KG1 (cell line): ENCODE results near the gene ATM.
"Not testable (repeated sequence)": the region's sequence is repeated elsewhere in the genome, so short reads cannot be mapped to it uniquely, and the experiment has no call there.

Source experiments
- DNase-seq: peaks from one replicate; lab custom pipeline; 2025; lab: John Stamatoyannopoulos, UW

The ATM gene

GRCh38 chr11:108220721-108221336 is 2.0 kb upstream of the ATM start:
- no peak for DNase-seq

- peak; percentile 65 for DNase-seq
Measured at GRCh38 chr11:108221371-108221770, 1.5 kb upstream of the ATM start.

GRCh38 chr11:108221911-108222573 is 825 bp upstream of the ATM start:
- DNase-seq, result no peak

- peak; percentile 75 for DNase-seq
Measured at GRCh38 chr11:108223348-108224149, 682 bp downstream of the ATM start.

- DNase-seq, result no peak
Measured at GRCh38 chr11:108224366-108224765, 1.5 kb downstream of the ATM start.

GRCh38 chr11:108224911-108225786 is 2.3 kb downstream of the ATM start:
- no peak for DNase-seq

- DNase-seq, result no peak
Measured at GRCh38 chr11:108226036-108226435, 3.2 kb downstream of the ATM start.

- DNase-seq, result no peak
Measured at GRCh38 chr11:108228251-108228650, 5.4 kb downstream of the ATM start.

GRCh38 chr11:108233277-108233945 is 10.5 kb downstream of the ATM start:
- no peak for DNase-seq

GRCh38 chr11:108235192-108235591 is 12.3 kb downstream of the ATM start:
- DNase-seq, result no peak

- no peak for DNase-seq
Measured at GRCh38 chr11:108235633-108236032, 12.8 kb downstream of the ATM start.

- DNase-seq, result no peak
Measured at GRCh38 chr11:108237058-108237481, 14.2 kb downstream of the ATM start.

- DNase-seq, result no peak
Measured at GRCh38 chr11:108239076-108239475, 16.2 kb downstream of the ATM start.

GRCh38 chr11:108241330-108242037 is 18.6 kb downstream of the ATM start:
- no peak for DNase-seq

- no peak for DNase-seq
Measured at GRCh38 chr11:108242422-108242821, 19.6 kb downstream of the ATM start.

GRCh38 chr11:108246308-108246707 is 23.4 kb downstream of the ATM start:
- DNase-seq, result no peak

GRCh38 chr11:108246885-108247284 is 24.0 kb downstream of the ATM start:
- no peak for DNase-seq

GRCh38 chr11:108253176-108253575 is 30.3 kb downstream of the ATM start:
- DNase-seq, result no peak

GRCh38 chr11:108269583-108269982 is 46.7 kb downstream of the ATM start:
- no peak for DNase-seq

- DNase-seq, result not testable (repeated sequence)
Measured at GRCh38 chr11:108276985-108277616, 54.2 kb downstream of the ATM start.
